Thyroid gland (tissue), 4 donors: ENCODE results near the gene PALM3. TPM values are rescaled to one million over a fixed set of nuclear protein-coding genes. Genes with fewer than 3 reads are reported as not detected.

Experiments
- DNase-seq, 2 donors: peaks; one replicate each; pipeline ENCODE4 v3.0.0-alpha.2; 2019
- H3K27ac ChIP-seq, 3 donors: fragments of 200-600 bp; sonication (generic); 1 replicate in 2 of 3; 2 replicates in 1 of 3; pipeline ENCODE4 v1.5.1; 2016 to 2019; ENCODE audit warnings: mild to moderate bottlenecking in 1 of 3, moderate library complexity in 1 of 3
- H3K27me3 ChIP-seq: fragments of 200-600 bp; sonication (generic); one replicate; pipeline ENCODE4 v1.5.1; 2019
- H3K36me3 ChIP-seq, 2 donors: fragments of 200-600 bp; sonication (generic); one replicate each; pipeline ENCODE4 v1.5.1; 2016 to 2019
- H3K4me1 ChIP-seq, 2 donors: fragments of 200-600 bp; sonication (generic); one replicate each; pipeline ENCODE4 v1.5.1; 2017 to 2019
- H3K4me3 ChIP-seq, 3 donors: fragments of 200-600 bp; sonication (generic); replicated peaks in 1 of 3; 1 replicate in 2 of 3; 2 replicates in 1 of 3; pipeline ENCODE4 v1.5.1; 2016; ENCODE audit warnings: mild to moderate bottlenecking in 1 of 3
- H3K9me3 ChIP-seq: fragments of 200-600 bp; sonication (generic); one replicate; pipeline ENCODE4 v1.5.1; 2017
- POLR2A ChIP-seq, 2 donors: fragments of 450-650 bp; IDR thresholded peaks; one replicate each; pipeline ENCODE4 v1.6.1; 2017; ENCODE audit warnings: antibody characterized with exemption in 2 of 2, mild to moderate bottlenecking in 2 of 2, moderate library complexity in 1 of 2
- WGBS, 2 donors: methylation state at CpG; one replicate each; pipeline ENCODE4 v1.1.5; 2017; 5-methylcytosine and 5-hydroxymethylcytosine counted together
- intact Hi-C: fragments of 100-400 bp; cut with DNase I; formaldehyde crosslinking; loops from one replicate; pipeline ENCODE4 v1.15.1; 2023
- total RNA-seq, 4 donors: library from RNA; depleted of rRNA; stranded (reverse); fragments of >200 nt; gene quantifications; one replicate each; pipeline ENCODE4 v1.2.3, GENCODE V29; 2016
- TF ChIP-seq, protein P1 (sequence below), 6 experiments: fragments of 200-600 bp in 3 of 6; fragments of 450-650 bp in 3 of 6; sonication (generic) in 3 of 6; IDR thresholded peaks; one replicate each; pipeline ENCODE4 v1.5.1; 2016 to 2019; ENCODE audit warnings: antibody characterized with exemption in 6 of 6, mild to moderate bottlenecking in 2 of 6, inconsistent platforms in 1 of 6, moderate library complexity in 1 of 6

The PALM3 gene
- total RNA-seq, 4 donors from 2014 or later, result 4.8 to 9.6 (median 6.8) TPM

- no peaks in the 10 kb centered on the region for H3K4me1 ChIP-seq
- intact Hi-C loops, result no loop called here
- no peak for TF ChIP-seq POLR2A (IDR thresholded peaks at IDR 0.05)
- TF ChIP-seq, protein P1, sequence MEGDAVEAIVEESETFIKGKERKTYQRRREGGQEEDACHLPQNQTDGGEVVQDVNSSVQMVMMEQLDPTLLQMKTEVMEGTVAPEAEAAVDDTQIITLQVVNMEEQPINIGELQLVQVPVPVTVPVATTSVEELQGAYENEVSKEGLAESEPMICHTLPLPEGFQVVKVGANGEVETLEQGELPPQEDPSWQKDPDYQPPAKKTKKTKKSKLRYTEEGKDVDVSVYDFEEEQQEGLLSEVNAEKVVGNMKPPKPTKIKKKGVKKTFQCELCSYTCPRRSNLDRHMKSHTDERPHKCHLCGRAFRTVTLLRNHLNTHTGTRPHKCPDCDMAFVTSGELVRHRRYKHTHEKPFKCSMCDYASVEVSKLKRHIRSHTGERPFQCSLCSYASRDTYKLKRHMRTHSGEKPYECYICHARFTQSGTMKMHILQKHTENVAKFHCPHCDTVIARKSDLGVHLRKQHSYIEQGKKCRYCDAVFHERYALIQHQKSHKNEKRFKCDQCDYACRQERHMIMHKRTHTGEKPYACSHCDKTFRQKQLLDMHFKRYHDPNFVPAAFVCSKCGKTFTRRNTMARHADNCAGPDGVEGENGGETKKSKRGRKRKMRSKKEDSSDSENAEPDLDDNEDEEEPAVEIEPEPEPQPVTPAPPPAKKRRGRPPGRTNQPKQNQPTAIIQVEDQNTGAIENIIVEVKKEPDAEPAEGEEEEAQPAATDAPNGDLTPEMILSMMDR (IDR thresholded peaks at IDR 0.05), result no peak
- no peak overlapping the region for H3K27ac ChIP-seq
- H3K27me3 ChIP-seq, result no peaks in the 10 kb centered on the region
- H3K36me3 ChIP-seq, result peaks cover 45 to 49% of the 10 kb centered on the region in 2 donors
- 94 to 98% methylated on average over 6 of the region's 6 CpGs for WGBS, 2 donors
- H3K4me3 ChIP-seq, result no peak overlapping the region
- H3K9me3 ChIP-seq, result no peaks in the 10 kb centered on the region
- DNase-seq, result no peak
These were observed 39.2 kb upstream of the PALM3 start for GRCh38 chr19:14101003-14101545.

DNA sequence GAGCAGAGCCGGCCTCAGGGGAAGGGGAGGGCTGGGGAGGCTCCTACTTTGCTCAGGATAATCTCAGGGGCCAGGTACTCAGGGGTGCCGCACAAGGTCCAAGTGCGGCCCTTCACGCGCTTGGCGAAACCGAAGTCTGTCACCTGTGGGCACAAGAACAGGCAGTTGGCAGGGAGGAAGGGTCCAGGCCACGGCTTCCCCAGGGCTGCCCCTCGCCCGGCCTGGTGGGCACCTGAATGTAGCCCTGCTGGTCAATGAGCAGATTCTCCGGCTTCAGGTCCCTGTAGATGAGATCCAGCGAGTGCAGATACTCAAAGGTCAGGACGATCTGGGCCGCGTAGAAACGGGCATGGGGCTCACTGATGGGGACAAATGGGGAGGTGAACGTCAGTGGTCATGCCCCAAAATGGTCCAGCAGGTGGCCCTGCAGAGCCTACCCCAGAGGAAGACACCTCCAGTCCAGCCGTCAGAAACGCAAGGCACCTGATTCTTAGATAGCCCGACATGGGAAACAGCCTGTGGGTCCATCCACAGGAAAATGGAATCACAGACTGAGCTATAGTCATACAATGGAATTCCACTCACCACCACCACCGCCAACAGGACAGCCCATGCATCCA, 35.8 kb upstream of the PALM3 start:
- no peaks in the 10 kb centered on the region for H3K4me1 ChIP-seq
- peaks cover 28 to 32% of the 10 kb centered on the region in 2 donors for H3K36me3 ChIP-seq
- intact Hi-C loops, result no loop called here
- 78 to 87% methylated on average over 18 to 19 of the region's 21 CpGs for WGBS, 2 donors
- TF ChIP-seq, protein P1 (IDR thresholded peaks at IDR 0.05), result no peak
- no peak for TF ChIP-seq POLR2A (IDR thresholded peaks at IDR 0.05)
- H3K27ac ChIP-seq, result no peak overlapping the region
- DNase-seq, result no peak
- H3K27me3 ChIP-seq, result no peaks in the 10 kb centered on the region
- no peaks in the 10 kb centered on the region for H3K9me3 ChIP-seq
- no peak overlapping the region for H3K4me3 ChIP-seq

DNA sequence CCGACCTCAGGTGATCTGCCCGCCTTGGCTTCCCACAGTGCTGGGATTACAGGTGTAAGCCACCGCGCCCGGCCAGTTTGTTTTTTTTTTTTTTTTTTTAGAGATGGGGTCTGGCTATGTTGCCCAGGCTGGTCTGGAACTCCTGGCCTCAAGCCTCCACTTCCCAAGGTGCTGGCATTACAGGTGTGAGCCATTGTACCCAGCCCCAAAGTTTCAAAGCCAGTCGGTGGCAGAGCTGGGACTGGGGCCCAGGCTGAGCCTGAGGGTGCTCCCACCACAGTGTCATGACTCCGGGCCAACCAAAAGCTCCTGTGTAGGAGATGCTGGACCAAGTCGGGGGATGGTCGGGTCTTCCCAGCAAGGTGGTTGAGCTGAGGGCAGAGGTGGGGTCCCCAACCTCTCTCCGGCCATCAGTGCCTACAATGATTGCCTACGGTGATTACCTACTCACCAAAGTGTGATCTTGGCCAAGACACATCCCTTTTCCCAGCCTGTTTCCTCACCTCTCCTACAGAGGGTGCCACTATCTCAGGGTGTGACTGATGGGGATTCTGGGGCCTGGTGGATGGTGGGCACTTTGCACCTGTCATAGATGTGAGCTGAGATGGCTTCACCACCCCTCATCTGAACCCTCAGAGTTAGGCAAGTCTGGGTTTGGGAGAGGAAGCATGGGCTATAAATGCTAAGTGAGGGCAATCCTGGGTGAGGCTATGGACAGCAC, 34.6 kb upstream of the PALM3 start:
- Histone ChIP-seq H3K4me3 (no peak overlapping the region), H3K27ac (no peak overlapping the region), H3K36me3 (peaks cover 18 to 20% of the 10 kb centered on the region in 2 donors), H3K27me3 (no peaks in the 10 kb centered on the region), H3K4me1 (peaks cover 0 to 5% of the 10 kb centered on the region in 2 donors), H3K9me3 (no peaks in the 10 kb centered on the region)
- intact Hi-C loops, result no loop called here
- no peak for DNase-seq
- TF ChIP-seq, protein P1 (IDR thresholded peaks at IDR 0.05), result no peak
- no peak for TF ChIP-seq POLR2A (IDR thresholded peaks at IDR 0.05)
- 96 to 98% methylated on average over 10 to 11 of the region's 11 CpGs for WGBS, 2 donors

DNA sequence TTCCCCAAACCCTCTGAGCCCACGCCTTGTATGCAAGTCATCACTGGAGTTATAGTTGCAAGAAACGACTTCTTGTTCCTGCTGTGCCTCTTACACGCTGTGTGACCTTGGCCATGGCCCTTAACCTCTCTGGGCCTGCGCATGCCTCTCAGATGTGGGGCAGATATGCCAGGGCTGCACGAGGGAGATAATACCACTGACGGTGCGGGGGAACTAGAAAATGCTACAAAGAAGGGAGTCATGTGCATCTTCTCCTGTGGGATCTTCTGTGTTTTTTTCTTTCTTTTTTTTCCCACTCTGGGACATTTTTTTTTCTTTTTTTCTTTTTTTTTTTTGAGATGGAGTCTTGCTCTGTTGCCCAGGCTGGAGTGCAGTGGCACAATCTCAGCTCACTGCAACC, 33.0 kb upstream of the PALM3 start:
- Histone ChIP-seq H3K4me3 (no peak overlapping the region), H3K36me3 (peaks cover 8 to 10% of the 10 kb centered on the region in 2 donors), H3K27ac (no peak overlapping the region), H3K27me3 (no peaks in the 10 kb centered on the region), H3K4me1 (peaks cover 0 to 5% of the 10 kb centered on the region in 2 donors), H3K9me3 (no peaks in the 10 kb centered on the region)
- WGBS, 2 donors, result 93 to 96% methylated on average over 7 of the region's 7 CpGs
- no peak for DNase-seq
- TF ChIP-seq, protein P1 (IDR thresholded peaks at IDR 0.05), result no peak
- intact Hi-C loops, result no loop called here
